Activated naive CD4-positive, alpha-beta T cell (primary cell): ENCODE results near the gene ZNF592.
A peak's percentile ranks its signal among the peaks of the same experiment; 100 is the strongest.
"Not testable (repeated sequence)": the region's sequence is repeated elsewhere in the genome, so short reads cannot be mapped to it uniquely, and the experiment has no call there.

Experiments
- DNase-seq, 4 experiments: peaks; one replicate each; lab custom pipeline; 2025; lab: John Stamatoyannopoulos, UW

ZNF592 gene

GRCh38 chr15:84748274-84749110 lies at the start of gene ZNF592:
TSS of gene ZNF592 (plus strand) at chr15:84748592. CDS start at chr15:84782676, 34,084 bp downstream.
- DNase-seq = peak; percentile 33 to 81 (median 54)

GRCh38 chr15:84699538-84700191 lies 48.7 kb upstream of the ZNF592 start:
- no peak for DNase-seq

- DNase-seq = no peak
Observed at GRCh38 chr15:84702961-84703482, 45.4 kb upstream of the ZNF592 start.

GRCh38 chr15:84703808-84704207 lies 44.6 kb upstream of the ZNF592 start:
- DNase-seq = no peak

- no peak for DNase-seq
Observed at GRCh38 chr15:84714372-84714771, 34.0 kb upstream of the ZNF592 start.

GRCh38 chr15:84714821-84715220 lies 33.6 kb upstream of the ZNF592 start:
- DNase-seq = no peak

GRCh38 chr15:84715441-84716035 lies 32.9 kb upstream of the ZNF592 start:
- DNase-seq = peak in 1 of 4 experiments; percentile 28

GRCh38 chr15:84716036-84716732 lies 32.2 kb upstream of the ZNF592 start, which contains the start of gene SEC11A:
TSS of gene SEC11A (minus strand) at chr15:84716139. CDS start at chr15:84716075, 64 bp downstream.
- peak; percentile 70 to 87 (median 86) for DNase-seq

GRCh38 chr15:84721371-84721770 lies 27.0 kb upstream of the ZNF592 start:
- no peak for DNase-seq

- DNase-seq = no peak
Observed at GRCh38 chr15:84722628-84723027, 25.8 kb upstream of the ZNF592 start.

GRCh38 chr15:84725001-84725491 lies 23.3 kb upstream of the ZNF592 start:
- no peak for DNase-seq

GRCh38 chr15:84727429-84727828 lies 21.0 kb upstream of the ZNF592 start:
- no peak for DNase-seq

GRCh38 chr15:84731774-84732173 lies 16.6 kb upstream of the ZNF592 start:
- DNase-seq = no peak

- peak in 2 of 4 experiments; percentile 42 to 61 for DNase-seq
Observed at GRCh38 chr15:84734794-84735479, 13.5 kb upstream of the ZNF592 start.

- not testable (repeated sequence) for DNase-seq
Observed at GRCh38 chr15:84735480-84736061, 12.8 kb upstream of the ZNF592 start.

- DNase-seq = peak in 3 of 4 experiments; percentile 20 to 52 (median 26)
Observed at GRCh38 chr15:84736375-84736774, 12.0 kb upstream of the ZNF592 start.

GRCh38 chr15:84737005-84737404 lies 11.4 kb upstream of the ZNF592 start:
- no peak for DNase-seq

GRCh38 chr15:84740691-84741090 lies 7.7 kb upstream of the ZNF592 start:
- DNase-seq = no peak

GRCh38 chr15:84741121-84741520 lies 7.3 kb upstream of the ZNF592 start:
- DNase-seq = no peak

GRCh38 chr15:84747416-84748273 lies 747 bp upstream of the ZNF592 start:
- DNase-seq = peak; percentile 25 to 72 (median 54)
